Subcutaneous adipose tissue (tissue), 4 donors: ENCODE measurements around the gene AHR. TPM values are rescaled to one million over a fixed set of nuclear protein-coding genes. Genes with fewer than 3 reads are reported as not detected.

Source experiments
- total RNA-seq, 4 donors: library from RNA; depleted of rRNA; stranded (reverse); fragments of >200 nt; gene quantifications; one replicate each; pipeline ENCODE4 v1.1.0, GENCODE V29; 2016
- TF ChIP-seq, protein P1 (sequence below): fragments of 450-650 bp; IDR thresholded peaks from one replicate; pipeline ENCODE4 v1.5.1; 2016; ENCODE audit warnings: low read depth, mild to moderate bottlenecking, control low read depth, antibody characterized with exemption, moderate library complexity

The AHR gene
- total RNA-seq, 4 donors from 2014 or later, result 72.3 to 166 (median 109) TPM

- TF ChIP-seq, protein P1, sequence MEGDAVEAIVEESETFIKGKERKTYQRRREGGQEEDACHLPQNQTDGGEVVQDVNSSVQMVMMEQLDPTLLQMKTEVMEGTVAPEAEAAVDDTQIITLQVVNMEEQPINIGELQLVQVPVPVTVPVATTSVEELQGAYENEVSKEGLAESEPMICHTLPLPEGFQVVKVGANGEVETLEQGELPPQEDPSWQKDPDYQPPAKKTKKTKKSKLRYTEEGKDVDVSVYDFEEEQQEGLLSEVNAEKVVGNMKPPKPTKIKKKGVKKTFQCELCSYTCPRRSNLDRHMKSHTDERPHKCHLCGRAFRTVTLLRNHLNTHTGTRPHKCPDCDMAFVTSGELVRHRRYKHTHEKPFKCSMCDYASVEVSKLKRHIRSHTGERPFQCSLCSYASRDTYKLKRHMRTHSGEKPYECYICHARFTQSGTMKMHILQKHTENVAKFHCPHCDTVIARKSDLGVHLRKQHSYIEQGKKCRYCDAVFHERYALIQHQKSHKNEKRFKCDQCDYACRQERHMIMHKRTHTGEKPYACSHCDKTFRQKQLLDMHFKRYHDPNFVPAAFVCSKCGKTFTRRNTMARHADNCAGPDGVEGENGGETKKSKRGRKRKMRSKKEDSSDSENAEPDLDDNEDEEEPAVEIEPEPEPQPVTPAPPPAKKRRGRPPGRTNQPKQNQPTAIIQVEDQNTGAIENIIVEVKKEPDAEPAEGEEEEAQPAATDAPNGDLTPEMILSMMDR, result no peak
Measured at GRCh38 chr7:17362439-17363105, 64.1 kb downstream of the AHR start.

GRCh38 chr7:17364671-17365070 lies 66.2 kb downstream of the AHR start:
- TF ChIP-seq, protein P1, result no peak

GRCh38 chr7:17365775-17366174 lies 67.3 kb downstream of the AHR start:
- TF ChIP-seq, protein P1, result no peak

- TF ChIP-seq, protein P1, result no peak
Measured at GRCh38 chr7:17367502-17367901, 69.0 kb downstream of the AHR start.

- TF ChIP-seq, protein P1, result no peak
Measured at GRCh38 chr7:17368856-17369524, 70.5 kb downstream of the AHR start.

GRCh38 chr7:17369691-17370426 lies 71.4 kb downstream of the AHR start:
- TF ChIP-seq, protein P1, result no peak
